Measurements from ENCODE around the gene ORAI1. TPM values are rescaled to one million over a fixed set of nuclear protein-coding genes. Genes with fewer than 3 reads are reported as not detected.

The ORAI1 gene
- total RNA-seq, 3 donors from 2014 or later, result 6.0 to 12.5 (median 6.7) TPM

- Histone ChIP-seq H3K9me3 (no peaks in the 10 kb centered on the region), H3K27ac (no peak overlapping the region), H3K4me3 (no peak overlapping the region), H3K27me3 (no peaks in the 10 kb centered on the region), H3K36me3 (no peaks in the 10 kb centered on the region), H3K4me1 (no peaks in the 10 kb centered on the region)
- TF ChIP-seq POLR2A (IDR thresholded peaks at IDR 0.05) (no peak), CTCF (IDR thresholded peaks at IDR 0.05) (no peak), POLR2AphosphoS5 (IDR thresholded peaks at IDR 0.05) (no peak)
- intact Hi-C loops (cut with DNase I; ENCODE audit: low total_unique reads), result no loop called here
- no peak for DNase-seq (ENCODE audit: low spot score in 2 of 2)
Measured at GRCh38 chr12:121641343-121641630, 15.0 kb downstream of the ORAI1 start.

- DNase-seq (ENCODE audit: low spot score in 2 of 2), result no peak
- no peaks in the 10 kb centered on the region for H3K36me3 ChIP-seq
- H3K27ac ChIP-seq, result no peak overlapping the region
- intact Hi-C loops (cut with DNase I; ENCODE audit: low total_unique reads), result no loop called here
- no peaks in the 10 kb centered on the region for H3K27me3 ChIP-seq
- no peaks in the 10 kb centered on the region for H3K4me1 ChIP-seq
- H3K9me3 ChIP-seq, result no peaks in the 10 kb centered on the region
- no peak for TF ChIP-seq CTCF (IDR thresholded peaks at IDR 0.05)
- TF ChIP-seq POLR2A (IDR thresholded peaks at IDR 0.05), result no peak
- TF ChIP-seq POLR2AphosphoS5 (IDR thresholded peaks at IDR 0.05), result no peak
- no peak overlapping the region for H3K4me3 ChIP-seq
Measured at GRCh38 chr12:121648458-121649028, 22.2 kb downstream of the ORAI1 start.

- no peaks in the 10 kb centered on the region for H3K27me3 ChIP-seq
- no peak overlapping the region for H3K27ac ChIP-seq
- no peaks in the 10 kb centered on the region for H3K36me3 ChIP-seq
- DNase-seq (ENCODE audit: low spot score in 2 of 2), result no peak
- no peaks in the 10 kb centered on the region for H3K4me1 ChIP-seq
- H3K4me3 ChIP-seq, result no peak overlapping the region
- intact Hi-C loops (cut with DNase I; ENCODE audit: low total_unique reads), result no loop called here
- H3K9me3 ChIP-seq, result no peaks in the 10 kb centered on the region
- TF ChIP-seq CTCF (IDR thresholded peaks at IDR 0.05) (no peak), POLR2A (IDR thresholded peaks at IDR 0.05) (no peak), POLR2AphosphoS5 (IDR thresholded peaks at IDR 0.05) (no peak)
Measured at GRCh38 chr12:121649322-121649721, 23.0 kb downstream of the ORAI1 start.

- Histone ChIP-seq H3K4me3 (no peak overlapping the region), H3K27ac (no peak overlapping the region), H3K4me1 (no peaks in the 10 kb centered on the region), H3K36me3 (no peaks in the 10 kb centered on the region), H3K27me3 (no peaks in the 10 kb centered on the region), H3K9me3 (no peaks in the 10 kb centered on the region)
- TF ChIP-seq POLR2A (IDR thresholded peaks at IDR 0.05) (no peak), CTCF (IDR thresholded peaks at IDR 0.05) (no peak), POLR2AphosphoS5 (IDR thresholded peaks at IDR 0.05) (no peak)
- intact Hi-C loops (cut with DNase I; ENCODE audit: low total_unique reads), result no loop called here
- DNase-seq (ENCODE audit: low spot score in 2 of 2), result no peak
Measured at GRCh38 chr12:121649819-121650353, 23.6 kb downstream of the ORAI1 start.

GRCh38 chr12:121651320-121651719 lies 25.0 kb downstream of the ORAI1 start:
- TF ChIP-seq POLR2A (IDR thresholded peaks at IDR 0.05), result no peak
- TF ChIP-seq POLR2AphosphoS5 (IDR thresholded peaks at IDR 0.05), result no peak
- TF ChIP-seq CTCF (IDR thresholded peaks at IDR 0.05), result no peak
- Histone ChIP-seq H3K9me3 (no peaks in the 10 kb centered on the region), H3K27ac (no peak overlapping the region), H3K4me1 (no peaks in the 10 kb centered on the region), H3K4me3 (no peak overlapping the region), H3K27me3 (no peaks in the 10 kb centered on the region), H3K36me3 (no peaks in the 10 kb centered on the region)
- intact Hi-C loops (cut with DNase I; ENCODE audit: low total_unique reads), result no loop called here
- DNase-seq (ENCODE audit: low spot score in 2 of 2), result no peak
